Esophagus squamous epithelium (tissue), 5 donors: ENCODE results near the gene SYT2. TPM values are rescaled to one million over a fixed set of nuclear protein-coding genes. Genes with fewer than 3 reads are reported as not detected.

Source experiments
- DNase-seq: peaks from one replicate; lab custom pipeline; 2025; lab: John Stamatoyannopoulos, UW
- H3K27ac ChIP-seq, 4 donors: fragments of 200-600 bp; sonication (generic); one replicate each; pipeline ENCODE4 v1.5.1; 2016 to 2019; ENCODE audit warnings: mild to moderate bottlenecking in 1 of 4
- H3K27me3 ChIP-seq, 4 donors: fragments of 200-600 bp; sonication (generic); 1 replicate in 3 of 4; 2 replicates in 1 of 4; pipeline versions ENCODE4 v1.5.1 to v1.6.0; 2017 to 2021; ENCODE audit warnings: antibody characterized with exemption in 1 of 4
- H3K36me3 ChIP-seq, 3 donors: fragments of 200-600 bp; sonication (generic); one replicate each; pipeline ENCODE4 v1.5.1; 2016 to 2019
- H3K4me1 ChIP-seq, 3 donors: fragments of 200-600 bp; sonication (generic); one replicate each; pipeline ENCODE4 v1.5.1; 2017 to 2019
- H3K4me3 ChIP-seq, 4 donors: fragments of 200-600 bp; sonication (generic); 1 replicate in 3 of 4; 2 replicates in 1 of 4; pipeline ENCODE4 v1.5.1; 2016 to 2019; ENCODE audit warnings: mild to moderate bottlenecking in 2 of 4, moderate library complexity in 1 of 4
- H3K9me3 ChIP-seq, 3 donors: fragments of 200-600 bp; sonication (generic); one replicate each; pipeline ENCODE4 v1.5.1; 2016 to 2019
- POLR2A ChIP-seq, 4 donors: fragments of 450-650 bp; IDR thresholded peaks; one replicate each; pipeline ENCODE4 v1.6.1; 2017; ENCODE audit warnings: antibody characterized with exemption in 4 of 4, mild to moderate bottlenecking in 4 of 4, moderate library complexity in 3 of 4
- WGBS, 2 donors: methylation state at CpG; one replicate each; pipeline ENCODE4 v1.1.5; 2018; 5-methylcytosine and 5-hydroxymethylcytosine counted together
- intact Hi-C: fragments of 100-400 bp; cut with DNase I; formaldehyde crosslinking; loops from one replicate; pipeline ENCODE4 v1.15.0; 2022
- total RNA-seq, 4 donors: library from RNA; depleted of rRNA; stranded (reverse); fragments of >200 nt; gene quantifications; one replicate each; pipeline ENCODE4 v1.1.0, GENCODE V29; 2016
- TF ChIP-seq, protein P1 (sequence below), 6 experiments: fragments of 450-650 bp in 4 of 6; fragments of 200-600 bp in 2 of 6; sonication (generic) in 2 of 6; IDR thresholded peaks; one replicate each; pipeline ENCODE4 v1.5.1; 2016 to 2019; ENCODE audit warnings: antibody characterized with exemption in 6 of 6, mild to moderate bottlenecking in 4 of 6, moderate library complexity in 4 of 6
- donor health status: DM: yes; HTN: yes; CAD: no.

SYT2 gene
- total RNA-seq, 4 donors from 2014 or later, result not detected

- Histone ChIP-seq H3K27ac (no peak overlapping the region), H3K9me3 (no peaks in the 10 kb centered on the region), H3K36me3 (no peaks in the 10 kb centered on the region), H3K27me3 (peaks cover 0 to 95% (median 0%) of the 10 kb centered on the region in 4 donors), H3K4me3 (no peak overlapping the region), H3K4me1 (no peaks in the 10 kb centered on the region)
- 30 to 59% methylated on average over 2 to 7 of the region's 10 CpGs for WGBS, 2 donors
- DNase-seq, result no peak
- intact Hi-C loops, result no loop called here
- TF ChIP-seq POLR2A (IDR thresholded peaks at IDR 0.05), result no peak
Observed at GRCh38 chr1:202656057-202656456, 54.2 kb downstream of the SYT2 start.

- Histone ChIP-seq H3K4me3 (no peak overlapping the region), H3K27me3 (peaks cover 0 to 95% (median 0%) of the 10 kb centered on the region in 4 donors), H3K27ac (no peak overlapping the region), H3K9me3 (no peaks in the 10 kb centered on the region), H3K36me3 (no peaks in the 10 kb centered on the region), H3K4me1 (no peaks in the 10 kb centered on the region)
- 50 to 64% methylated on average over 6 of the region's 6 CpGs for WGBS, 2 donors
- intact Hi-C loops, result no loop called here
- no peak for DNase-seq
- TF ChIP-seq, protein P1, sequence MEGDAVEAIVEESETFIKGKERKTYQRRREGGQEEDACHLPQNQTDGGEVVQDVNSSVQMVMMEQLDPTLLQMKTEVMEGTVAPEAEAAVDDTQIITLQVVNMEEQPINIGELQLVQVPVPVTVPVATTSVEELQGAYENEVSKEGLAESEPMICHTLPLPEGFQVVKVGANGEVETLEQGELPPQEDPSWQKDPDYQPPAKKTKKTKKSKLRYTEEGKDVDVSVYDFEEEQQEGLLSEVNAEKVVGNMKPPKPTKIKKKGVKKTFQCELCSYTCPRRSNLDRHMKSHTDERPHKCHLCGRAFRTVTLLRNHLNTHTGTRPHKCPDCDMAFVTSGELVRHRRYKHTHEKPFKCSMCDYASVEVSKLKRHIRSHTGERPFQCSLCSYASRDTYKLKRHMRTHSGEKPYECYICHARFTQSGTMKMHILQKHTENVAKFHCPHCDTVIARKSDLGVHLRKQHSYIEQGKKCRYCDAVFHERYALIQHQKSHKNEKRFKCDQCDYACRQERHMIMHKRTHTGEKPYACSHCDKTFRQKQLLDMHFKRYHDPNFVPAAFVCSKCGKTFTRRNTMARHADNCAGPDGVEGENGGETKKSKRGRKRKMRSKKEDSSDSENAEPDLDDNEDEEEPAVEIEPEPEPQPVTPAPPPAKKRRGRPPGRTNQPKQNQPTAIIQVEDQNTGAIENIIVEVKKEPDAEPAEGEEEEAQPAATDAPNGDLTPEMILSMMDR (IDR thresholded peaks at IDR 0.05), result no peak
- no peak for TF ChIP-seq POLR2A (IDR thresholded peaks at IDR 0.05)
Observed at GRCh38 chr1:202654079-202654478, 56.2 kb downstream of the SYT2 start.

DNA sequence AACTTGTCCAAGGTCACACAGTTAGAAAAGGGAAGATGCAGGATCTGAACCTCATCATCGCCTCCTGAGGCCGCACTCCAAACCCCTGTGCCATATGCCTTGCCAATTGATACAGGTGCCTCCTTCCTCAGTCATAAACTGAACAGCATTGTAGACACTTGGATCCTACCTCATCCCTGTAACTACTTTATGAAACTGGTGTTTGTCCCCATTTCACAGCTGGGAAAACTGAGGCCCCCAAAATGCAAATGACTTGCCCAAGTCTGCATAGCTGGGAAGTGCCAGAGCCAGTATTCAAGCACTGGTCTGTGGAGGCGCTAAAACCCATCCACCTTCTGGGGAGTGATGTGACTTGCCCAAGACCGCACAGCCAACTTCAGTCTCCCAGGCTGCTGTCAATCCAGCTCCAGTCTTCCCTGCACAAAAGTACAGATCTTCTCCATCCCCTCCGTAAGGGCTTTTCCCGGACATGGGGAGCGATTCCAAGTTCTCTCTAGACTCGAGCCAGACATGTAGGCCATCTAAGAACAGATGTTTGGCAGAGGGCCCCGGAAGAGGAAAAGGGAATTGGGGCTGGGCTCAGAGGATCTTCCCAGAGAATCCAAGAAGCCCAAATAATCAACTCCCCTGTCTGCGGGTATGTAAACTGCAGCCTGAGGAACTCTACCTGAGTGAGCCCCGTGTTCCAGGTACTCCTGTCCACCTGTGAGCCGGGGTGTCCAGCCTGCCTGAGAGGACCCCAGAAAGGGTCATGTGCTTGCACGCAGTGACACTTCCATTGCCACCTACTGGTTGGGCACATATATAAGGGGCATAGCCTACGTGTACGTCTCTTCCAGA, 60.5 kb downstream of the SYT2 start:
- intact Hi-C loops, result no loop called here
- DNase-seq, result no peak
- WGBS, 2 donors, result 50 to 57% methylated on average over 12 to 15 of the region's 15 CpGs
- no peak overlapping the region for H3K4me3 ChIP-seq
- no peak for TF ChIP-seq POLR2A (IDR thresholded peaks at IDR 0.05)
- TF ChIP-seq, protein P1 (IDR thresholded peaks at IDR 0.05), result no peak
- no peak overlapping the region for H3K27ac ChIP-seq
- peaks cover 0 to 98% (median 0%) of the 10 kb centered on the region in 4 donors for H3K27me3 ChIP-seq
- H3K9me3 ChIP-seq, result no peaks in the 10 kb centered on the region
- no peaks in the 10 kb centered on the region for H3K4me1 ChIP-seq
- no peaks in the 10 kb centered on the region for H3K36me3 ChIP-seq

GRCh38 chr1:202648605-202649226, 61.5 kb downstream of the SYT2 start:
- DNase-seq, result no peak
- Histone ChIP-seq H3K9me3 (no peaks in the 10 kb centered on the region), H3K4me1 (peaks cover 2 to 8% (median 6%) of the 10 kb centered on the region in 3 donors), H3K4me3 (no peak overlapping the region), H3K36me3 (no peaks in the 10 kb centered on the region), H3K27ac (no peak overlapping the region), H3K27me3 (peaks cover 0 to 99% (median 3%) of the 10 kb centered on the region in 4 donors)
- intact Hi-C loops, result no loop called here
- 69 to 83% methylated on average over 2 of the region's 2 CpGs for WGBS, 2 donors
- no peak for TF ChIP-seq POLR2A (IDR thresholded peaks at IDR 0.05)
- TF ChIP-seq, protein P1 (IDR thresholded peaks at IDR 0.05), result no peak

DNA sequence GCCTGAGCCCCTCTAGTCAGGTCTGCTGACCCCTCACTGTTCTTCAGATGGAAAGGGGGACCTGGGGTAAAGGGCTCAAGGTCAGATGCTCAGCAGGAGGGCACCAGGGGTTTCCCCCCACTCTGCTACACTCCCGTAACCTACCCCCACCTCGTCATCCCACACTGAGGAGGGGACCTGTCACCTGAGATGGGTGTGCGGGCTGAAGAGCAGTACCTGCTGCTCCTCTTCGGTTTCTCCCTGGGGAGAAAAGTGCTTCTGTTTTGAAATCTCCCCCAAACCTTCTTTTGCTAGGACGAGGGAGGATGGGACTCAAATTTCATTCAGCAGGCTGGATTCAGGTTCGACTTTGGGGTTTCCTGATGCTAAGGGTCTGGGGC, 65.2 kb downstream of the SYT2 start:
- 22 to 50% methylated on average over 3 to 4 of the region's 6 CpGs for WGBS, 2 donors
- Histone ChIP-seq H3K36me3 (no peaks in the 10 kb centered on the region), H3K27ac (no peak overlapping the region), H3K27me3 (peaks cover 9 to 99% (median 18%) of the 10 kb centered on the region in 4 donors), H3K4me3 (no peak overlapping the region), H3K9me3 (no peaks in the 10 kb centered on the region), H3K4me1 (peaks cover 17 to 24% (median 24%) of the 10 kb centered on the region in 3 donors)
- intact Hi-C loops, result no loop called here
- DNase-seq, result no peak
- TF ChIP-seq, protein P1 (IDR thresholded peaks at IDR 0.05), result no peak
- no peak for TF ChIP-seq POLR2A (IDR thresholded peaks at IDR 0.05)
